ENCODE measurements around the gene CD82.

CD82 gene

DNA sequence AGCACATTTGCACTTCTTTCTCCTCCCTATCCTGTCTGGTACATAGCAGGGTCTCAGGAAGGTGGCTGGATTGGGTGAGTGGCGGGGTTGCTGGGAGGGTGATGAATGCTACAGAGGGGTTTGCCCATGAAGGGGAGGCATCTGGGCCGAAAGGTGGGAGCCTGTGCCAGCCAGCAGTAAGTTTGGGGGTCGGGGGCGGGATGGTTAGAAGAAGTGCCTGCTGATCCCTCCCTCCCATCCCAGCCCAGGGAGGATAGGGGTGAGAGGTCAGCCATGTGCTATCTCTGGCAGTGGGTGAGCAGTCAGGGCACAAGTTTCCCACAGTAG lies 2.8 kb downstream of the CD82 start:
- Histone ChIP-seq H3K9me3 (ENCODE audit: control insufficient read depth, insufficient read depth, low read length) (no peaks in the 10 kb centered on the region), H3K4me3 (ENCODE audit: low read length) (no peak overlapping the region), H3K27ac (ENCODE audit: low read length) (no peak overlapping the region), H3K4me1 (ENCODE audit: control insufficient read depth, insufficient read depth, low read length) (peaks cover 6% of the 10 kb centered on the region), H3K36me3 (ENCODE audit: control insufficient read depth, insufficient read depth, low read length) (no peaks in the 10 kb centered on the region), H3K27me3 (ENCODE audit: control insufficient read depth, insufficient read depth, low read length) (no peaks in the 10 kb centered on the region)
- no CpG with 5 or more reads among the region's 4 CpGs for WGBS (ENCODE audit: insufficient coverage, insufficient read length)
- DNase-seq (ENCODE audit: low read depth, low spot score), result no peak

DNA sequence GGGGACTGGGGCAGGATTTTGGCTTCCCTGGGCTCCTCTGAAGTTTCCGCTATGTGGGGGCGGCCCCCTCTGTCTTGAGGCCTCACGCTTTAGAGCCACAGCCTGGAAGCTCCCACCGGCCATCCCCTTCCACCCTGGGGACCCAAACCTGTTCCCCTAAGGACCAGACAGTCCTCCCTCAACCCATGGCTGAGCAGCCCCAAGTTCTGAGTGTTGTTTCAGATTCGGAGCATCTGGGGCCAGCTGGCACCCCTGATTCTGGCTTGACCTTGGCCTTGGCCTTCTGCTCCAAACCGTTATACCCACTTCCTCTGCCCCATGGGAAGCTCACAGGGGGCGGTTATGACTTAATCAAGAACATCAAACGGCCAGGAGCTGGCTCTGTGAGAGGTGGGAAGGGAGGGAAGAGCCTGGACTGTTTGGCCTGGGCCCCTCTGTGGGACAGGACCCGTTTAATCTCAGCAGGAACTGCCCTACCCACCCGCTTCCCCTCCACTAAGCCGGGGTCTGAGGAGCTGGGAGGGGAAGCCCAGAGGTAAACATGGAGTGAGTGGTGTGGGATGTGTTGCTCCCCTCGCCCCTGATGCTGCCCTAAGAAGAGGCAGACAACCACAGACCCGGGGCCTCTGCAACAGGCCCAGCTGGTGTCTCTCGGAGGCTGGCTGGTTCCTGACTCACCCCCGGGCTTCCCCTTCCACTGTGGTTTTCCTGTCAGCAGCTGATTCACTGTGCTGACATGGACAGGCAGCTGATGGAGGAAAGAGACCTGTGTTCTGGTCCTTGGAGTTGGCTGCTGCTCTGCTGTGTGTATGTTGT lies 3.4 kb downstream of the CD82 start:
- no CpG with 5 or more reads among the region's 15 CpGs for WGBS (ENCODE audit: insufficient coverage, insufficient read length)
- H3K4me3 ChIP-seq (ENCODE audit: low read length), result no peak overlapping the region
- no peak for DNase-seq (ENCODE audit: low read depth, low spot score)

DNA sequence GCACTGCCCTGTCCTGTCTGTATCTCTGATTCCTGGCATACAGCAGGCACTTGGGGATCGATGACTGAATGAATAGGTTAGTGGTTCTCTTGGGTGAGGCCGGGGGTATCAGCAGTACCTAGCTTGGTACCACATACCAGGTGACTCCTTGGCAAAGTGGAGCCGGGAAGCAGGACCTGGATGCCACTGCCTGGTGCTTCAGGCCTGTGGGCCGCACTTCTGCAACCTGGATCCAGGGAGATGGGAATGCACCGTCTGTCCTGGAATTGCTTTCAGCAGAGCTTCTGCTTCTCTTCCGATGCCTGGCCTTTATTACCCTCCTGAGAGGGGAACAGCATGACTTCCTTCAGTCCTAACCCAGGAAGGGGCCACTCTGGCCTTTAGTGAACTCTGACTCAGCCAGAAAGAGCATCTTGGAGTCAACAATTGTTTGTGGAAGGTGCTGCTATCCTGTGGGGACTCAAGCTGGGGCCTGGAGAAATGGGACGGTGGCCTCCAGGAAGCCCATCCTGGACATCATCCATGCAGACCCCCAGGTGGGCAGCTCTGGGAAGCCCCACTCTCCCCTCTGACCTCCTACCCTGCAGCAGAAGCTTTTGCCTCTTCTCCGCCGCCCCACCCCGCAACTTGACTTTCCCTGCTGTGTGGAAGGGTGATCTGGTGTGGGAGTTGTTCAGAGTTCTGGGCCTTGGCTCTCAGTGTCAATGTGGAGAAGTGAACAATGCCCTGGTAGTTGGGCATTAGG lies 5.1 kb downstream of the CD82 start:
- 0 out of 2 replicates have a peak, but pooled peaks cover 2% of the 10 kb centered on the region for H3K4me1 ChIP-seq (ENCODE audit: control insufficient read depth, insufficient read depth, low read length)
- DNase-seq (ENCODE audit: low read depth, low spot score), result no peak
- no peak overlapping the region for H3K4me3 ChIP-seq (ENCODE audit: low read length)
- no peaks in the 10 kb centered on the region for H3K9me3 ChIP-seq (ENCODE audit: control insufficient read depth, insufficient read depth, low read length)
- H3K27me3 ChIP-seq (ENCODE audit: control insufficient read depth, insufficient read depth, low read length), result no peaks in the 10 kb centered on the region
- WGBS (ENCODE audit: insufficient coverage, insufficient read length), result no CpG with 5 or more reads among the region's 10 CpGs
- H3K36me3 ChIP-seq (ENCODE audit: control insufficient read depth, insufficient read depth, low read length), result no peaks in the 10 kb centered on the region
- no peak overlapping the region for H3K27ac ChIP-seq (ENCODE audit: low read length)

More for the DNA sequence above, 3.4 kb downstream of the CD82 start:
- no peaks in the 10 kb centered on the region for H3K36me3 ChIP-seq (ENCODE audit: control insufficient read depth, insufficient read depth, low read length)
- H3K27me3 ChIP-seq (ENCODE audit: control insufficient read depth, insufficient read depth, low read length), result no peaks in the 10 kb centered on the region
- no peak overlapping the region for H3K27ac ChIP-seq (ENCODE audit: low read length)
- peaks cover 6% of the 10 kb centered on the region for H3K4me1 ChIP-seq (ENCODE audit: control insufficient read depth, insufficient read depth, low read length)
- H3K9me3 ChIP-seq (ENCODE audit: control insufficient read depth, insufficient read depth, low read length), result no peaks in the 10 kb centered on the region

DNA sequence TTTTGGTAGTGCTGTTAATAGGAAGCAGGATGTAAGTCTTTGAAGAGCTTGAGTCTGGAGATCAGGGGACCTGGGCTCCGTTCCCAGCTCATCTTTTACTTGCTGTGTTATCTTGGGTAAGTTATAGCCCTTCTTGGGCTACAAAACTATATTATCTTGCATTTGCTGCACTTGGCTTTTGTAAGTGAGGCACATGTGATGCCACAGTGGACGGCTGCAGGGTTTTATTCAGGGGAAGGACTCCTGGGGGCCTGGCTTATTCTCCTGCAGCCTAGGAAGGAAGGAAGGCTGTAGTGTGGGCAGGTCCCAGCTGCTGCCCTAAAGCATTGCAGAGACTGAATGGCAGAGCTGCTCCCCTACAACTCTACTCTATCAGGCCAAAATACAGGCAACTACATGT lies 6.4 kb downstream of the CD82 start:
- Histone ChIP-seq H3K9me3 (ENCODE audit: control insufficient read depth, insufficient read depth, low read length) (no peaks in the 10 kb centered on the region), H3K4me3 (ENCODE audit: low read length) (no peak overlapping the region), H3K27me3 (ENCODE audit: control insufficient read depth, insufficient read depth, low read length) (no peaks in the 10 kb centered on the region), H3K36me3 (ENCODE audit: control insufficient read depth, insufficient read depth, low read length) (no peaks in the 10 kb centered on the region), H3K27ac (ENCODE audit: low read length) (no peak overlapping the region), H3K4me1 (ENCODE audit: control insufficient read depth, insufficient read depth, low read length) (0 out of 2 replicates have a peak, but pooled peaks cover 2% of the 10 kb centered on the region)
- WGBS (ENCODE audit: insufficient coverage, insufficient read length), result no CpG with 5 or more reads among the region's 2 CpGs
- DNase-seq (ENCODE audit: low read depth, low spot score), result no peak

DNA sequence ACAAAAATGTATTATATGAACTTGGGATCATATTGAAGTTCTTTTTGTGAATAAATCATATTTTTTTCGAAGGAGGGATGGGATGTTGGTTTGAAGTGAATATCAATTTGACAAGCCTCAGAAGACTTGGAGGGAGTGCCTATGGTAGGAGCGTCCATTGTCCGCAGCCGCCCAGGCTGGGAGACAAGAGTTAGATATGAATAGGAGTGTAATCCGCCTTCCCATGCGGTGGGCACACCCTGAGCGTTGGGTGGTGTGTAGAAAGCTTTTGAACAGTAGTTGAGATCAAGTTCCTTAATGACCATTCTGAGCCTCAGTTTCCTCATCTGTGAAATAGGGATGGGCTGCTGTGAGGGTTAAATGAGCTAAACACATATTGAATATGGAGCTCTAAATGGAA lies 7.0 kb downstream of the CD82 start:
- WGBS (ENCODE audit: insufficient coverage, insufficient read length), result 100% methylated on average over 1 of the region's 7 CpGs
- H3K27me3 ChIP-seq (ENCODE audit: control insufficient read depth, insufficient read depth, low read length), result no peaks in the 10 kb centered on the region
- DNase-seq (ENCODE audit: low read depth, low spot score), result no peak
- no peaks in the 10 kb centered on the region for H3K4me1 ChIP-seq (ENCODE audit: control insufficient read depth, insufficient read depth, low read length)
- H3K27ac ChIP-seq (ENCODE audit: low read length), result no peak overlapping the region
- H3K36me3 ChIP-seq (ENCODE audit: control insufficient read depth, insufficient read depth, low read length), result no peaks in the 10 kb centered on the region
- no peak overlapping the region for H3K4me3 ChIP-seq (ENCODE audit: low read length)
- no peaks in the 10 kb centered on the region for H3K9me3 ChIP-seq (ENCODE audit: control insufficient read depth, insufficient read depth, low read length)

DNA sequence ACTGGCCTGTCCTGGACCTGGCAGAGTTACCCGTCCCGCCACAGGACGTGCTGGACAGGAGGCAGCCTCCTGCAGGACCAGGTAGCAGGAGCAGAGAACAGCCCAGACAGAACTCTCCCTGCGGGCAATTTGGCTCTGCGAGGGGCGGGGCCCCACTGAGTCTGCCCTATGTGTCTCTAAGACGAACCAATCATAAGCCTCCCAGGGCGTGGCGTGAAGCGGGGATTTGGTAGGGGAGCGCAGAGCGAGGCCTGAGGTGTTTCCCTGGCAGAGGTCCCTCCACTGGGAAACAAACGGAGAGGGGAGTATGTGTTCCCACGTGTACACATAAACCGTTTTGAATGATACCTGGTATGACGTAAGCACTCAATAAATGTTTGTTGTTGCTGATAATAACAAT lies 7.4 kb downstream of the CD82 start:
- DNase-seq (ENCODE audit: low read depth, low spot score), result peak; percentile 37
- no peaks in the 10 kb centered on the region for H3K36me3 ChIP-seq (ENCODE audit: control insufficient read depth, insufficient read depth, low read length)
- no CpG with 5 or more reads among the region's 16 CpGs for WGBS (ENCODE audit: insufficient coverage, insufficient read length)
- no peaks in the 10 kb centered on the region for H3K9me3 ChIP-seq (ENCODE audit: control insufficient read depth, insufficient read depth, low read length)
- H3K27me3 ChIP-seq (ENCODE audit: control insufficient read depth, insufficient read depth, low read length), result no peaks in the 10 kb centered on the region
- no peak overlapping the region for H3K4me3 ChIP-seq (ENCODE audit: low read length)
- no peak overlapping the region for H3K27ac ChIP-seq (ENCODE audit: low read length)
- H3K4me1 ChIP-seq (ENCODE audit: control insufficient read depth, insufficient read depth, low read length), result no peaks in the 10 kb centered on the region

DNA sequence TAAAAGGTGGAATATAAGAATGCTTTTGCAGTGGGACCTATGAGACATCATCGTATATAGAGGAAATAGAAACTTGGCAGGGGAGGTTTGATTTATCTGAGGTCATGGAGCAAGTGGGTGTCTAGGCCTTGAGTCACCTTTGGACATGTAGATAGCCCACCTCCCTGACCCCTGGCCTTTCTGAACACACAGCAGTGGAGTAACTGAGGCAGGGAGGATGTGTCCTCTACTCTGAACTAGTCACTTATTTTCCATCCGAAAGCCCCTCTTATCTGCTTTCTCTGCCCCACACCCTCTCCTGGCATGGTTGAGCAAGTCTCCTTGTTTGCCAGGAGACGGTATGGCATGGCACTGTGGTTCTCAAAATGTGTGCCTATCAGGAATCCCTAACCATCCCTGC lies 7.9 kb downstream of the CD82 start:
- H3K36me3 ChIP-seq (ENCODE audit: control insufficient read depth, insufficient read depth, low read length), result no peaks in the 10 kb centered on the region
- DNase-seq (ENCODE audit: low read depth, low spot score), result no peak
- no peak overlapping the region for H3K4me3 ChIP-seq (ENCODE audit: low read length)
- H3K9me3 ChIP-seq (ENCODE audit: control insufficient read depth, insufficient read depth, low read length), result no peaks in the 10 kb centered on the region
- no peaks in the 10 kb centered on the region for H3K27me3 ChIP-seq (ENCODE audit: control insufficient read depth, insufficient read depth, low read length)
- WGBS (ENCODE audit: insufficient coverage, insufficient read length), result no CpG with 5 or more reads among the region's 3 CpGs
- H3K4me1 ChIP-seq (ENCODE audit: control insufficient read depth, insufficient read depth, low read length), result no peaks in the 10 kb centered on the region
- H3K27ac ChIP-seq (ENCODE audit: low read length), result no peak overlapping the region

DNA sequence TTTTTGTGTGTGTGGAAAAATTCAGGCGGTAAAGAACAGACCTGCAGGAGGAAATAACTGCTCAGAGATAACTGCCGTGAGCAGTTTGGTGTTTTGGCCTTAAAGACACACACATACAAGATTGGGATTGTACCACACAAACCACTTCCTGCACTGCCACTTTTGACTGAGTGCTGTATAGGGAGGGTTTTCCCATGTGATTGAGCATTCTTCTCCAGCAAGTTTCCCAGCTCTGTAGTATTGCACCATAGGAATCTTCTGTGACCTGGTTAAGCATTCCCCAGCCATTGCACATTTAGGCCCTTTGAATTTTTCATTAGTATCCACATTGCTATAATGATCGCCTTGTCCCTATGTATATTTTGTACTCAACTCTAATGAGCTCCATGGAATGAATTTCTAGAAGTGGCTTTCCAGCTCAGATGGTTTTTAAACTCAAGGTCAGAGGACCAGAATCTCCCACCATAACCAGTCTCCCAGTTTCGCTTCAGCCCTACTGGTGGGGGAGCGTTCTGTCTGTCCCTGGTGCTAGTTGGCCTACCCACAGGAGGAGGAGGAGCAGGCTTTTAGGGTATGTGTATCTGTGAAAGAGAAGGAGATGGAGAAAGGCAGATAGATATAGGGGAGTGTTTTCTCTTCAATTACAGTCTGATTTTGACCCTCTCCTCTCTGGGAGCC lies 9.3 kb downstream of the CD82 start:
- no CpG with 5 or more reads among the region's 5 CpGs for WGBS (ENCODE audit: insufficient coverage, insufficient read length)
- Histone ChIP-seq H3K4me3 (ENCODE audit: low read length) (no peak overlapping the region), H3K9me3 (ENCODE audit: control insufficient read depth, insufficient read depth, low read length) (no peaks in the 10 kb centered on the region), H3K27ac (ENCODE audit: low read length) (no peak overlapping the region), H3K4me1 (ENCODE audit: control insufficient read depth, insufficient read depth, low read length) (no peaks in the 10 kb centered on the region), H3K36me3 (ENCODE audit: control insufficient read depth, insufficient read depth, low read length) (no peaks in the 10 kb centered on the region), H3K27me3 (ENCODE audit: control insufficient read depth, insufficient read depth, low read length) (no peaks in the 10 kb centered on the region)
- DNase-seq (ENCODE audit: low read depth, low spot score), result no peak

DNA sequence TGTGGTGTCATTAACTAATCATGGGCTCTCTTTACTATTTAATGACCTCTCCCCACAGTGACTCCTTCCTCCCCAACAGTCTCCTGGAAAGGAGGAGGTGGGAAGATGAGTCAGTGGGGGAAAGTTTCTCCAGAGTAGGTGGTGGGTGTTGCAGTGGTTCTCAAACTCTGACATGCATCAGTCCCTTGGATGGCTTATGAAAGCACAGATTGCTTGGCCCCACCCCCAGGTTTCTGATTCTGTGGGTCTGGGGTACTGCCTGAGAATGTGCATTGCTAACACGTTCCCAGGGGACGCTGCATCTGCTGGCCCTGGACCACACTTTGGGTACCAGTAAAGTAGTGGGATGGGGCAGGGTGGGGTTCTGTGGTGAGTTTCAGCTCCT lies 9.8 kb downstream of the CD82 start:
- DNase-seq (ENCODE audit: low read depth, low spot score), result no peak
- no peaks in the 10 kb centered on the region for H3K36me3 ChIP-seq (ENCODE audit: control insufficient read depth, insufficient read depth, low read length)
- no peak overlapping the region for H3K4me3 ChIP-seq (ENCODE audit: low read length)
- H3K27ac ChIP-seq (ENCODE audit: low read length), result no peak overlapping the region
- no peaks in the 10 kb centered on the region for H3K4me1 ChIP-seq (ENCODE audit: control insufficient read depth, insufficient read depth, low read length)
- no peaks in the 10 kb centered on the region for H3K9me3 ChIP-seq (ENCODE audit: control insufficient read depth, insufficient read depth, low read length)
- H3K27me3 ChIP-seq (ENCODE audit: control insufficient read depth, insufficient read depth, low read length), result no peaks in the 10 kb centered on the region
- no CpG with 5 or more reads among the region's 2 CpGs for WGBS (ENCODE audit: insufficient coverage, insufficient read length)

DNA sequence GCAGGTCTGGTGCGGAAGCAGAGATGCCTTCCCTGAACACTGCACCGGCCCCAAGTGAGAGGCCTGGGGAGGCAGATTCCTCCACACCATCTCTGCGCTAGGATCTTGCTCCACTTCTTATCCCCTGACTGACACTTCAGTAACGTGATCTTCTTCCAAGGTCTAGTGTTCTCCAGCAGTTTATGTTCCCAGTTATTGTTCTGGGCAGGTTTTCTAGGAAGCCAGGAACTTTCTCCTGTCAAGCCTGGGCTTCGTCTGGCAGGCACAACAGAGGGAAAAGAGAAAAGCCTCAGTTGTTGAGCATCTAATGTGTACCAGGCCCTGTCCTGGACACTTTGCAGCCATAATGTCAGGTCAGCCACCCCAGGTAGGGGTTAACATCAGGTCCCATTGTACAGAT lies 10.5 kb downstream of the CD82 start:
- Histone ChIP-seq H3K9me3 (ENCODE audit: control insufficient read depth, insufficient read depth, low read length) (no peaks in the 10 kb centered on the region), H3K4me1 (ENCODE audit: control insufficient read depth, insufficient read depth, low read length) (no peaks in the 10 kb centered on the region), H3K4me3 (ENCODE audit: low read length) (no peak overlapping the region), H3K36me3 (ENCODE audit: control insufficient read depth, insufficient read depth, low read length) (no peaks in the 10 kb centered on the region), H3K27me3 (ENCODE audit: control insufficient read depth, insufficient read depth, low read length) (no peaks in the 10 kb centered on the region), H3K27ac (ENCODE audit: low read length) (no peak overlapping the region)
- whole genome bisulfite sequencing (ENCODE audit: insufficient coverage, insufficient read length), result no CpG with 5 or more reads among the region's 5 CpGs
- no peak for DNase-seq (ENCODE audit: low read depth, low spot score)

Measured in iPS DF 6.9 (cell line).